ENCODE measurements around the gene COCH. TPM values are rescaled to one million over a fixed set of nuclear protein-coding genes. Genes with fewer than 3 reads are reported as not detected.

The COCH gene
- 0.20 TPM in 1 of 2 replicates, not detected in the other for total RNA-seq

GRCh38 chr14:30874120-30874998, at the start of gene COCH:
Gene COCH (plus strand): TSS chr14:30874559. CDS start chr14:30874939, 380 bp downstream.

Other genes with a start within 250 kb of the COCH start
- 5.4 and 8.4 TPM in 2 replicates for gene AP4S1, start 151.1 kb downstream of the COCH start, total RNA-seq
- 16.7 and 19.1 TPM in 2 replicates for gene STRN3, start 151.8 kb downstream of the COCH start, total RNA-seq

Measured in cardiac ventricle fibroblast (primary cell).